Measurements from ENCODE around the gene DKKL1.

- no peak for TF ChIP-seq EZH2phosphoT487 (IDR thresholded peaks at IDR 0.05; ENCODE audit: borderline replicate concordance, low read depth, low read length)
- TF ChIP-seq CTCF (conservative IDR thresholded peaks at IDR 0.05; ENCODE audit: low read length), result peak; percentile 21; the same call in 1 of the 2 replicates
Measured at GRCh38 chr19:49340069-49340864, 23.4 kb upstream of the DKKL1 start.
